ENCODE measurements around the gene ETS1. TPM values are rescaled to one million over a fixed set of nuclear protein-coding genes. Genes with fewer than 3 reads are reported as not detected.

The ETS1 gene
- total RNA-seq, 1 experiment from 2014 or later: 29.9 TPM

DNA sequence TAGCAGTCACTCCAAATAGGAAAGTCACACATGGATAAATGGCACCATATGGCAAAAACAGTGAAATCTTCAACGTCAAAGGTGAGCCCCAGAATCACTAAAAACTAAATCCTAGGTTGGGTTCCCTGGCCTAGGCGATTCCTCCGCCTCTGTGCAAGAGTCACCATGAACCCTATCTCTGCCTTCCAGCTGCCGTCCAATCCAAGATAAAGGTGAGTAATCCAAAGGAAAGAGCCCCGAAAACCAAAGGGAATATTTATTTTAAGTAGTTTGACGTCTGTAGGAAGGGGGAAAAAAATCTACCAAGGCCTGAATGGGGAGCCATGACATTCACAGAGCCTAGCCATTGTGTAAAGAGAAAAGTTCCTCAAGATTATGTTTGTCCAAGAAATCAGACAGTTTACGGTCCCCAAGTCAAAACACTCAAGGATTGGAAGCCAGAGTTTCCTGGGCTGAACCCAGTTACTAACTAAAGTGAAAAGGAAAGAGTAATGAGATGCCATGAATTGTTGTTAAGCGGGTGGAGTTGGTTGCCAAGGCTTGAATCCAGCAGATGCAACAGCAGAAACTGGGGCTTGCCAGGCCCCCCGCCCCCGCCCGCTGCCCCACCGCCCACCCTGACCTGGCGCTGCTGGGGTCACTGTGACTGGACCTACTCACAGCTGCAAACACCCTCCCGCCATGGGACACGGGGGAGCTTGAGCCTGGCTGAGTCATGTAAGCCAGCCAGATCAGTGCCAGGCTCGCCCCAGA, 39.7 kb upstream of the ETS1 start:
- Histone ChIP-seq H3K4ac (ENCODE audit: low read depth, low read length) (no peak overlapping the region), H3K56ac (ENCODE audit: insufficient read length, low read depth, low read length) (no peak overlapping the region), H3K4me1 (ENCODE audit: insufficient read depth, low read length) (peaks cover 2% of the 10 kb centered on the region; the same call in 1 of the 2 replicates), H4K91ac (ENCODE audit: insufficient read length, low read depth, low read length) (no peak overlapping the region), H3K9ac (ENCODE audit: extremely low read depth, insufficient read length, low read length) (no peak overlapping the region), H3K27me3 (ENCODE audit: insufficient read depth, low read length) (no peaks in the 10 kb centered on the region), H2BK12ac (ENCODE audit: insufficient read length, low read depth, low read length) (no peak overlapping the region), H3K9me3 (ENCODE audit: control insufficient read depth, low read depth, low read length) (no peaks in the 10 kb centered on the region), H4K8ac (replicated peaks; ENCODE audit: insufficient read length, low read depth, low read length) (no peak overlapping the region), H2BK5ac (ENCODE audit: insufficient read length, low read length) (no peak overlapping the region), H3K14ac (ENCODE audit: insufficient read depth, low read length) (no peak overlapping the region), H3K79me1 (ENCODE audit: insufficient read depth, low read depth, low read length, poor library complexity, severe bottlenecking) (no peaks in the 10 kb centered on the region), H3K27ac (ENCODE audit: insufficient read length, low read depth, low read length) (no peak overlapping the region), H3K18ac (ENCODE audit: insufficient read length, low read depth, low read length) (no peak overlapping the region), H4K20me1 (ENCODE audit: control insufficient read depth, insufficient read depth, insufficient read length) (no peaks in the 10 kb centered on the region), H3K23me2 (ENCODE audit: insufficient read length, low read depth, low read length, poor library complexity, severe bottlenecking) (no peaks in the 10 kb centered on the region), H3K23ac (ENCODE audit: insufficient read length, low read depth, low read length) (no peak overlapping the region), H2BK15ac (ENCODE audit: low read depth, low read length) (no peak overlapping the region), H2BK20ac (ENCODE audit: low read depth, low read length, poor library complexity, severe bottlenecking) (no peak overlapping the region), H3K79me2 (ENCODE audit: insufficient read depth, low read length) (no peaks in the 10 kb centered on the region), H2AFZ (ENCODE audit: low read length) (no peak overlapping the region), H2BK120ac (ENCODE audit: low read depth, low read length, poor library complexity, severe bottlenecking) (no peak overlapping the region), H3K4me2 (ENCODE audit: insufficient read depth, insufficient read length, low read length) (no peak overlapping the region), H3T11ph (ENCODE audit: low read length) (no peak overlapping the region), H2AK5ac (ENCODE audit: insufficient read length, low read length) (no peak overlapping the region), H4K5ac (ENCODE audit: insufficient read length, low read depth, low read length) (no peak overlapping the region)
- H3K9me3 Mint-ChIP-seq: no peaks in the 10 kb centered on the region
- no peak for DNase-seq
- H3K27ac Mint-ChIP-seq: no peak overlapping the region
- no peak overlapping the region for H3K4me3 Mint-ChIP-seq
- peaks cover 23 to 43% of the 10 kb centered on the region in 2 experiments for H3K4me1 Mint-ChIP-seq
- no CpG with 5 or more reads among the region's 16 CpGs for WGBS (ENCODE audit: extremely low coverage, insufficient read length, low lambda C conversion rate)
- peaks cover 21% of the 10 kb centered on the region for H3K27me3 Mint-ChIP-seq (ENCODE audit: low read depth)
- no peaks in the 10 kb centered on the region; a peak in 1 of 7 replicates for H3K36me3 Mint-ChIP-seq (ENCODE audit: insufficient read depth in 1 of 3, low read depth in 3 of 3)
- TF ChIP-seq, protein P1, sequence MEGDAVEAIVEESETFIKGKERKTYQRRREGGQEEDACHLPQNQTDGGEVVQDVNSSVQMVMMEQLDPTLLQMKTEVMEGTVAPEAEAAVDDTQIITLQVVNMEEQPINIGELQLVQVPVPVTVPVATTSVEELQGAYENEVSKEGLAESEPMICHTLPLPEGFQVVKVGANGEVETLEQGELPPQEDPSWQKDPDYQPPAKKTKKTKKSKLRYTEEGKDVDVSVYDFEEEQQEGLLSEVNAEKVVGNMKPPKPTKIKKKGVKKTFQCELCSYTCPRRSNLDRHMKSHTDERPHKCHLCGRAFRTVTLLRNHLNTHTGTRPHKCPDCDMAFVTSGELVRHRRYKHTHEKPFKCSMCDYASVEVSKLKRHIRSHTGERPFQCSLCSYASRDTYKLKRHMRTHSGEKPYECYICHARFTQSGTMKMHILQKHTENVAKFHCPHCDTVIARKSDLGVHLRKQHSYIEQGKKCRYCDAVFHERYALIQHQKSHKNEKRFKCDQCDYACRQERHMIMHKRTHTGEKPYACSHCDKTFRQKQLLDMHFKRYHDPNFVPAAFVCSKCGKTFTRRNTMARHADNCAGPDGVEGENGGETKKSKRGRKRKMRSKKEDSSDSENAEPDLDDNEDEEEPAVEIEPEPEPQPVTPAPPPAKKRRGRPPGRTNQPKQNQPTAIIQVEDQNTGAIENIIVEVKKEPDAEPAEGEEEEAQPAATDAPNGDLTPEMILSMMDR (conservative IDR thresholded peaks at IDR 0.05): no peak

All from H9 (cell line).